ENCODE data around the gene POLR1D.
"Not testable (repeated sequence)": the region's sequence is repeated elsewhere in the genome, so short reads cannot be mapped to it uniquely, and the experiment has no call there.

POLR1D gene

GRCh38 chr13:27613628-27614027, 8.1 kb upstream of the POLR1D start:
- no peak for DNase-seq (ENCODE audit: extremely low read depth in 1 of 2, low read depth in 1 of 2)

- DNase-seq (ENCODE audit: extremely low read depth in 1 of 2, low read depth in 1 of 2): no peak
Observed at GRCh38 chr13:27617881-27618321, 3.8 kb upstream of the POLR1D start.

- DNase-seq (ENCODE audit: extremely low read depth in 1 of 2, low read depth in 1 of 2): no peak
Observed at GRCh38 chr13:27619093-27619727, 2.5 kb upstream of the POLR1D start.

- DNase-seq (ENCODE audit: extremely low read depth in 1 of 2, low read depth in 1 of 2): peak; percentile 6 to 18
Observed at GRCh38 chr13:27619728-27620376, 1.8 kb upstream of the POLR1D start.

GRCh38 chr13:27620377-27621115, 1.1 kb upstream of the POLR1D start, which contains the start of gene LNX2:
TSS of gene LNX2 (minus strand) at chr13:27620529. CDS start at chr13:27581703, 38,826 bp downstream.
- DNase-seq (ENCODE audit: extremely low read depth in 1 of 2, low read depth in 1 of 2): peak; percentile 95 to 96

- no peak for DNase-seq (ENCODE audit: extremely low read depth in 1 of 2, low read depth in 1 of 2)
Observed at GRCh38 chr13:27621116-27621365, 651 bp upstream of the POLR1D start.

GRCh38 chr13:27622102-27622820, 569 bp downstream of the POLR1D start:
- no peak for DNase-seq (ENCODE audit: extremely low read depth in 1 of 2, low read depth in 1 of 2)

- DNase-seq (ENCODE audit: extremely low read depth in 1 of 2, low read depth in 1 of 2): no peak
Observed at GRCh38 chr13:27622881-27623280, 1.2 kb downstream of the POLR1D start.

GRCh38 chr13:27624071-27624470, 2.4 kb downstream of the POLR1D start:
- DNase-seq (ENCODE audit: extremely low read depth in 1 of 2, low read depth in 1 of 2): no peak

GRCh38 chr13:27625839-27626238, 4.1 kb downstream of the POLR1D start:
- DNase-seq (ENCODE audit: extremely low read depth in 1 of 2, low read depth in 1 of 2): no peak

GRCh38 chr13:27627380-27627779, 5.7 kb downstream of the POLR1D start:
- no peak for DNase-seq (ENCODE audit: extremely low read depth in 1 of 2, low read depth in 1 of 2)

- no peak for DNase-seq (ENCODE audit: extremely low read depth in 1 of 2, low read depth in 1 of 2)
Observed at GRCh38 chr13:27628081-27628480, 6.4 kb downstream of the POLR1D start.

- DNase-seq (ENCODE audit: extremely low read depth in 1 of 2, low read depth in 1 of 2): not testable (repeated sequence)
Observed at GRCh38 chr13:27628766-27629165, 7.1 kb downstream of the POLR1D start.

GRCh38 chr13:27631156-27631555, 9.5 kb downstream of the POLR1D start:
- no peak for DNase-seq (ENCODE audit: extremely low read depth in 1 of 2, low read depth in 1 of 2)

GRCh38 chr13:27631665-27632064, 10.0 kb downstream of the POLR1D start:
- DNase-seq (ENCODE audit: extremely low read depth in 1 of 2, low read depth in 1 of 2): no peak

GRCh38 chr13:27632214-27632613, 10.5 kb downstream of the POLR1D start:
- no peak for DNase-seq (ENCODE audit: extremely low read depth in 1 of 2, low read depth in 1 of 2)

- DNase-seq (ENCODE audit: extremely low read depth in 1 of 2, low read depth in 1 of 2): no peak
Observed at GRCh38 chr13:27632648-27633047, 11.0 kb downstream of the POLR1D start.

- no peak for DNase-seq (ENCODE audit: extremely low read depth in 1 of 2, low read depth in 1 of 2)
Observed at GRCh38 chr13:27634231-27634630, 12.5 kb downstream of the POLR1D start.

GRCh38 chr13:27634791-27635190, 13.1 kb downstream of the POLR1D start:
- no peak for DNase-seq (ENCODE audit: extremely low read depth in 1 of 2, low read depth in 1 of 2)

- no peak for DNase-seq (ENCODE audit: extremely low read depth in 1 of 2, low read depth in 1 of 2)
Observed at GRCh38 chr13:27635266-27635665, 13.6 kb downstream of the POLR1D start.

GRCh38 chr13:27636589-27637288, 15.0 kb downstream of the POLR1D start:
- DNase-seq (ENCODE audit: extremely low read depth in 1 of 2, low read depth in 1 of 2): no peak

All from stimulated activated CD8-positive, alpha-beta memory T cell treated with anti-CD3 and anti-CD28 coated beads, Interleukin-7, amount 100 ng/mL, for 48 hours (primary cell).